ENCODE measurements around the gene SNED1.

The SNED1 gene

GRCh38 chr2:241070811-241071676 lies 72.6 kb downstream of the SNED1 start:
- Histone ChIP-seq H3K4me1 (ENCODE audit: control insufficient read depth, insufficient read depth, low read length) (no peaks in the 10 kb centered on the region), H3K27me3 (ENCODE audit: control insufficient read depth, insufficient read depth, low read length) (no peaks in the 10 kb centered on the region), H3K9ac (ENCODE audit: low read depth, low read length) (no peak overlapping the region), H3K9me3 (ENCODE audit: control insufficient read depth, insufficient read depth, low read length) (no peaks in the 10 kb centered on the region), H3K4me3 (ENCODE audit: low read depth, low read length) (no peak overlapping the region), H3K27ac (ENCODE audit: low read depth, low read length) (no peak overlapping the region), H3K36me3 (ENCODE audit: control insufficient read depth, insufficient read depth, low read length) (no peaks in the 10 kb centered on the region)

- Histone ChIP-seq H3K27ac (ENCODE audit: low read depth, low read length) (no peak overlapping the region), H3K9me3 (ENCODE audit: control insufficient read depth, insufficient read depth, low read length) (no peaks in the 10 kb centered on the region), H3K27me3 (ENCODE audit: control insufficient read depth, insufficient read depth, low read length) (no peaks in the 10 kb centered on the region), H3K36me3 (ENCODE audit: control insufficient read depth, insufficient read depth, low read length) (no peaks in the 10 kb centered on the region), H3K4me1 (ENCODE audit: control insufficient read depth, insufficient read depth, low read length) (no peaks in the 10 kb centered on the region), H3K4me3 (ENCODE audit: low read depth, low read length) (no peak overlapping the region), H3K9ac (ENCODE audit: low read depth, low read length) (no peak overlapping the region)
These were observed 73.3 kb downstream of the SNED1 start for GRCh38 chr2:241071677-241072111.

GRCh38 chr2:241072151-241072550 lies 73.7 kb downstream of the SNED1 start:
- Histone ChIP-seq H3K27ac (ENCODE audit: low read depth, low read length) (no peak overlapping the region), H3K36me3 (ENCODE audit: control insufficient read depth, insufficient read depth, low read length) (no peaks in the 10 kb centered on the region), H3K4me1 (ENCODE audit: control insufficient read depth, insufficient read depth, low read length) (no peaks in the 10 kb centered on the region), H3K9ac (ENCODE audit: low read depth, low read length) (no peak overlapping the region), H3K9me3 (ENCODE audit: control insufficient read depth, insufficient read depth, low read length) (no peaks in the 10 kb centered on the region), H3K4me3 (ENCODE audit: low read depth, low read length) (no peak overlapping the region), H3K27me3 (ENCODE audit: control insufficient read depth, insufficient read depth, low read length) (no peaks in the 10 kb centered on the region)

DNA sequence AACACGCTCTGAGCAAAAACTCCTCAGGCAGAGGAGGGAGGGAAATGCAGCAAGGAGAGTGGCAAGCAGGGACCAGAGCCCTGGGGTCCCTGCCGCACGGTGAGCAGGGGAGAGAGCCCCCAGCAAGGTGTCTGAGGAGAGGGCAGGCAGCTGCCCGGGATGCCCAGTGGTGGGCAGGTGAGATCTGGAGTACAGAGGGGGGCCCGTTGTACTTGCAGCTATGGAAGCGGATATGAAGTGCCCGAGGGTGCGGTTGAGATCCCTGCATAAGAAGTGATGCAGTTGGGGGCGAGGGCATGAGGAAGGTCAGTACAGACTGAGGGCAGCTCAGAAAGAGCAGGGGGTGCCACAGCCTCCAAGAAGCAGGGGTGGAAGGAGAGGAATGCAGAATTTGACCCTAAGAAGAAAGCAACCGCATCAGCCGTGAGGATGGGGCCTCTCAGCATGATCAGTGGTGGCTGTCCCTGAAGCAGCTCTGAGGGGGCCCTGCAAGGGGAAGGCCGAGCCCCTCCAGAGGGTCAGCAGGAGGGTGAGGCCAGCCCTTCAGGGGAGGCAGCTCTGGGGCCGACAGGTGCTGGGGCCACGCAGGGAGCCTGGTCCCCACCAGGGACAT lies 74.2 kb downstream of the SNED1 start:
- Histone ChIP-seq H3K9ac (ENCODE audit: low read depth, low read length) (no peak overlapping the region), H3K4me3 (ENCODE audit: low read depth, low read length) (no peak overlapping the region), H3K9me3 (ENCODE audit: control insufficient read depth, insufficient read depth, low read length) (no peaks in the 10 kb centered on the region), H3K27ac (ENCODE audit: low read depth, low read length) (no peak overlapping the region), H3K27me3 (ENCODE audit: control insufficient read depth, insufficient read depth, low read length) (no peaks in the 10 kb centered on the region), H3K36me3 (ENCODE audit: control insufficient read depth, insufficient read depth, low read length) (no peaks in the 10 kb centered on the region), H3K4me1 (ENCODE audit: control insufficient read depth, insufficient read depth, low read length) (no peaks in the 10 kb centered on the region)

DNA sequence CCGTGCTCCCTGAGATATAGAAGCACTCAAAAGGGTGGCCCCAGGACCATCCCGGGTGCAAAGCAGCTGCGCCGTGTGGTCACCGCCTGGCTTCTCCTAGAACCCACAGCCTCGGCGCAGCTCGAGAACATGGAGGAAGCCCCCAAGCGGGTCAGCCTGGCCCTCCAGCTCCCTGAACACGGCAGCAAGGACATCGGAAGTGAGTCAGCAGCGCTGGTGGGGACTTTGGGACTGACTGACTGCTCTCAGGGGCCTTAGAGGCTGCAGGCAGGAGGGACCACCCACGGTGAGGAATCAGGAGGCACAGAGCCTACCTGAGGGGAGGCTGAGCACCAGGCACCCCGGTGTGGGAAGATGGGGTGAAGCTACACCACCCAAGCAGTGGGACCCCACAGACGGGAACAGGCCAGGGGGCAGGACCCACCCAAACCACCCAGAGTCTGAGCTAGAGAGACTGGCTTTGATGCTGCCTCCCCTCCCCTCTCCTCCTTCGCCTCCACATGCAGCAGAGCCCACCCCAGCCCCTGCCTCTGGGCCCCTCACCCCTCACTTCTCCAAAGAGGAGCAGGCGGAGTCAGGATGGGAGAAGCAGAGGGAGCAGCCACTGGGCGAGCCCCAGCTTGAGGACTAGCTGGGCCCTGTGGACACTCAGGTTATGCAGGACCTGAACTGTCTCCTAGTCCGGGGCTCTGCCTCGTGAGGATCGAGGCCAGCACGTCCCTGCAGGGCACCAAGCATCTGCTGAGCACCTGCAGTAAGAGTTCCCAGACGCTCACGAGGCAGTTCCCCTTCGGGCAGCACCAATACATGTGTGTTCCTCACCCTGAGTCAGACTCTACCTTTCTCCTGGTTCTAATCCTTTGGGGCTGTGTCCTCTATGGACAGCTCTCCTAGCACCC lies 75.0 kb downstream of the SNED1 start:
- H3K9ac ChIP-seq (ENCODE audit: low read depth, low read length): no peak overlapping the region
- H3K4me3 ChIP-seq (ENCODE audit: low read depth, low read length): no peak overlapping the region
- H3K9me3 ChIP-seq (ENCODE audit: control insufficient read depth, insufficient read depth, low read length): no peaks in the 10 kb centered on the region
- no peak overlapping the region for H3K27ac ChIP-seq (ENCODE audit: low read depth, low read length)
- no peaks in the 10 kb centered on the region for H3K4me1 ChIP-seq (ENCODE audit: control insufficient read depth, insufficient read depth, low read length)
- no peaks in the 10 kb centered on the region for H3K36me3 ChIP-seq (ENCODE audit: control insufficient read depth, insufficient read depth, low read length)
- H3K27me3 ChIP-seq (ENCODE audit: control insufficient read depth, insufficient read depth, low read length): no peaks in the 10 kb centered on the region

DNA sequence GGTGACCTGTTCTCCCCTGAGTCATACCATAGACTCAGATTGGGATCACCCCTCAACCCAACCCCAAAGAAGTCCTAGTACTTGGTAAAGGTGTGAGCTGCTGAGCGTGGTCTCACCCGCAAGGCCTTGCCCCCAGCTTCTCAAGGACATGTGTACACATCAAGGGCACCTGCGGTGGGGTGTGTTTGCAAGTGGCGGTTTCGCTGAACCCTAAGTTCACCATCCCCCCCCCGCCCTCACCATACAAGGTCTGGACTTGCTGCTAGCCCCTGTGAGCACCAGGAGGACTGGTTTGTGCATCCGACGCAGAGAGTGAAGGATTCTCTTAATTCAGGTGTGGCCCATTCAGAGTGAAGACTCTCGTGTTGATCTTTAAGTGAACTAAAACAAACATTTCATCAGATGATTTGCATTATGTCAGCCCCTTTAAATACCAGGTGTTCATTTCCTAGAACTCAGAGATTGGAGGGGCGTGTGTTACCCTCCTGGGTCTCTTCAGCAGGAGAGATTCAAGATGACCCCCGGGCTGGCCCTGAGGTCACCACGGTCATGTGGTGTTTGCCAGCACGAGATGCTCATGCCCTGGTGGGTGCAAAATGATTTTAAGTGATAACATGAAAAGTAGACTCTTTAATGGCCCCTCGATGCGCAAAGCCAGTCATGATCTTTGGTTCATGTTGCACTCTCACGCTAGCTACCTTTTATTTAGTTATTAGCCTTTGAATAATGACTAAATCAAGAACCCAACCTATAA lies 75.8 kb downstream of the SNED1 start:
- H3K9me3 ChIP-seq (ENCODE audit: control insufficient read depth, insufficient read depth, low read length): no peaks in the 10 kb centered on the region
- no peak overlapping the region for H3K9ac ChIP-seq (ENCODE audit: low read depth, low read length)
- H3K27me3 ChIP-seq (ENCODE audit: control insufficient read depth, insufficient read depth, low read length): no peaks in the 10 kb centered on the region
- no peaks in the 10 kb centered on the region for H3K36me3 ChIP-seq (ENCODE audit: control insufficient read depth, insufficient read depth, low read length)
- no peak overlapping the region for H3K4me3 ChIP-seq (ENCODE audit: low read depth, low read length)
- no peaks in the 10 kb centered on the region for H3K4me1 ChIP-seq (ENCODE audit: control insufficient read depth, insufficient read depth, low read length)
- H3K27ac ChIP-seq (ENCODE audit: low read depth, low read length): no peak overlapping the region

GRCh38 chr2:241074901-241075540 lies 76.6 kb downstream of the SNED1 start:
- Histone ChIP-seq H3K36me3 (ENCODE audit: control insufficient read depth, insufficient read depth, low read length) (no peaks in the 10 kb centered on the region), H3K9ac (ENCODE audit: low read depth, low read length) (no peak overlapping the region), H3K27ac (ENCODE audit: low read depth, low read length) (no peak overlapping the region), H3K9me3 (ENCODE audit: control insufficient read depth, insufficient read depth, low read length) (no peaks in the 10 kb centered on the region), H3K4me3 (ENCODE audit: low read depth, low read length) (no peak overlapping the region), H3K4me1 (ENCODE audit: control insufficient read depth, insufficient read depth, low read length) (no peaks in the 10 kb centered on the region), H3K27me3 (ENCODE audit: control insufficient read depth, insufficient read depth, low read length) (no peaks in the 10 kb centered on the region)

DNA sequence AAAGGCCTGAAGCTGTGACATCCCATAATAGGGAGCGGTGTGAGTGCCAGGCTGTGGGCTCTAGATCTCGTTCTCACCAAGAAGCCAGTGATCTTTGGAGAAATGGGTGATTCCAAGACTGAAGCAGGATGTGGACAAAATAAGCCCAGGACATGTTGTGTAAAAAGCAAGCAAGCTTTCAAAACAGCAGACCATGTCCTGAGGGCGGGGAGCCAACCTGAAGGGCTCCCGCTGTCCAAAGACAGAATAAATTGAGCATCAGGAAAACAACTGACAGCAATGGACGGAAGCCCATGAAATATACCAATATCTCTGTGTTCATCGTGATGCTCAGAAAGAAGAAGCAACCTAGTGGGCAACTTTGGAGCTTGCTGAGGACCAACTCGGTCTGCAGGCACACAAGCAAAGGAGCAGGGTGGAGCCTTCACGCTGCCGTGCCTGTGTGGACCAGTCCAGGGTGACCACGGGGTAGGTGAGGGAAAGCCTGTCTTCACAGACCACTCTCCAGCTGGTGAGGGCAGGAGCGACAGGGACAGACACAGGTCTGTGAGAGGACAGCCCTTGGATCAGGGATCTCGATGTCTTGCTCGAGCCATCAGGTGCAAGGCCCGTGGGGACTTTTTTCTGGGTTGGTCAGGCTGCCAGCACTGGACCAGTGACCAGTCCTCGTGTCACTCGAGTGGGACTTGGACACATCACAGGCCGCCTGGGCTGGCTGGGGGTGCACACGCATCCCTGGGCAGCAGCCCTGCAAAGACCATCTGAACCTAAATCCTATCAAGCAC lies 82.2 kb downstream of the SNED1 start:
- Histone ChIP-seq H3K36me3 (ENCODE audit: control insufficient read depth, insufficient read depth, low read length) (no peaks in the 10 kb centered on the region), H3K27ac (ENCODE audit: low read depth, low read length) (no peak overlapping the region), H3K9me3 (ENCODE audit: control insufficient read depth, insufficient read depth, low read length) (no peaks in the 10 kb centered on the region), H3K9ac (ENCODE audit: low read depth, low read length) (no peak overlapping the region), H3K4me1 (ENCODE audit: control insufficient read depth, insufficient read depth, low read length) (no peaks in the 10 kb centered on the region), H3K4me3 (ENCODE audit: low read depth, low read length) (no peak overlapping the region), H3K27me3 (ENCODE audit: control insufficient read depth, insufficient read depth, low read length) (no peaks in the 10 kb centered on the region)

DNA sequence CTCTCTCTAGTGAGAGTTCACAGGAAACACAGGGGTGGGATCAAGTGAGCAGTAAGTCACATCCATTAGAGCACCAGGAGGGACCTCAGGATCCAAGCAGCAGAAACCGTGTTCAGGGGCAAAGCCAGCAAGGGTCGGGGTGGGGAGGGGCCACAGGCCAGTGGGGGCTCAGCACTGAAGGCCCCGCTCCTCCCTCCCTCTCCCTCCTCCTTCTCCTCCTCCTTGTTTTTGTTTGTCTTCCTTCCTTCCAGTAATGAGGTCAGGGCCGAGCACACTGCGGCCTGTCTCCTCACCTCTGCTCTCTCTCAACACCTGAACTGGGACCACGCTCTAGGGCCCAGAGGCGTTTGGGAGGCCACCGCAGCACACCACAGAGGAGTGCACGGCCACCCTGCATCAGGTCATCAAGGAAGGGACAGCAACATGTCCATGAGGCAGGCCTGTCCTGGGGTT lies 82.8 kb downstream of the SNED1 start:
- no peaks in the 10 kb centered on the region for H3K9me3 ChIP-seq (ENCODE audit: control insufficient read depth, insufficient read depth, low read length)
- H3K36me3 ChIP-seq (ENCODE audit: control insufficient read depth, insufficient read depth, low read length): peaks cover under 1% of the 10 kb centered on the region; the same call in 1 of the 2 replicates
- H3K27me3 ChIP-seq (ENCODE audit: control insufficient read depth, insufficient read depth, low read length): no peaks in the 10 kb centered on the region
- no peaks in the 10 kb centered on the region for H3K4me1 ChIP-seq (ENCODE audit: control insufficient read depth, insufficient read depth, low read length)
- no peak overlapping the region for H3K4me3 ChIP-seq (ENCODE audit: low read depth, low read length)
- no peak overlapping the region for H3K9ac ChIP-seq (ENCODE audit: low read depth, low read length)
- no peak overlapping the region for H3K27ac ChIP-seq (ENCODE audit: low read depth, low read length)
